Hepatocyte (in vitro differentiated cells): ENCODE measurements around the gene SNX2. TPM values are rescaled to one million over a fixed set of nuclear protein-coding genes. Genes with fewer than 3 reads are reported as not detected.
A peak's percentile ranks its signal among the peaks of the same experiment; 100 is the strongest.

Source experiments
- DNase-seq: peaks from one replicate; pipeline ENCODE4 v3.0.0-alpha.2; 2016; ENCODE audit warnings: low spot score
- H2AFZ ChIP-seq: fragments of 200-600 bp; sonication (generic); 2 replicates; pipeline ENCODE4 v1.6.0; 2016; ENCODE audit warnings: antibody characterized with exemption, mild to moderate bottlenecking
- H3K27ac ChIP-seq: fragments of 200-600 bp; sonication (generic); 2 replicates; pipeline ENCODE4 v1.5.1; 2016; ENCODE audit warnings: mild to moderate bottlenecking
- H3K27me3 ChIP-seq: fragments of 200-600 bp; sonication (generic); 2 replicates; pipeline ENCODE4 v1.6.1; 2016
- H3K36me3 ChIP-seq: fragments of 200-600 bp; sonication (generic); replicated peaks from 2 replicates; pipeline ENCODE4 v1.5.1; 2016; ENCODE audit warnings: low read depth; ENCODE audit not compliant: insufficient read depth
- H3K4me1 ChIP-seq: fragments of 200-600 bp; sonication (generic); 2 replicates; pipeline ENCODE4 v1.5.1; 2016; ENCODE audit warnings: mild to moderate bottlenecking, moderate library complexity; ENCODE audit not compliant: insufficient read depth
- H3K4me2 ChIP-seq: fragments of 200-600 bp; sonication (generic); 2 replicates; pipeline ENCODE4 v1.6.0; 2016
- H3K4me3 ChIP-seq: fragments of 200-600 bp; sonication (generic); 2 replicates; pipeline ENCODE4 v1.5.1; 2016; ENCODE audit warnings: mild to moderate bottlenecking
- H3K79me2 ChIP-seq: fragments of 200-600 bp; sonication (generic); 2 replicates; pipeline ENCODE4 v1.6.0; 2017; ENCODE audit warnings: mild to moderate bottlenecking
- H3K9me2 ChIP-seq: fragments of 200-600 bp; sonication (generic); replicated peaks from 2 replicates; pipeline ENCODE4 v1.6.0; 2017; ENCODE audit warnings: mild to moderate bottlenecking; ENCODE audit not compliant: insufficient read depth
- H3K9me3 ChIP-seq: fragments of 200-600 bp; sonication (generic); 2 replicates; pipeline ENCODE4 v1.5.1; 2016; ENCODE audit warnings: low read depth, mild to moderate bottlenecking
- H4K20me1 ChIP-seq: fragments of 200-600 bp; sonication (generic); 2 replicates; pipeline ENCODE4 v1.6.0; 2016; ENCODE audit warnings: mild to moderate bottlenecking; ENCODE audit not compliant: insufficient read depth, poor library complexity, severe bottlenecking
- CTCF ChIP-seq: fragments of 200-600 bp; sonication (generic); IDR thresholded peaks from 2 replicates; pipeline ENCODE4 v1.5.1; 2016; ENCODE audit warnings: antibody characterized with exemption, mild to moderate bottlenecking; ENCODE audit not compliant: poor library complexity
- EZH2 ChIP-seq: fragments of 200-600 bp; sonication (generic); IDR thresholded peaks from 2 replicates; pipeline ENCODE4 v1.6.1; 2016; ENCODE audit warnings: antibody characterized with exemption, mild to moderate bottlenecking, borderline replicate concordance
- EZH2phosphoT487 ChIP-seq: fragments of 200-600 bp; sonication (generic); IDR thresholded peaks from one replicate; pipeline ENCODE4 v1.6.1; 2018; ENCODE audit warnings: antibody characterized with exemption, mild to moderate bottlenecking, low read depth, moderate library complexity; ENCODE audit not compliant: unreplicated experiment, severe bottlenecking
- WGBS: methylation state at CpG from one replicate; pipeline ENCODE4 v1.1.6; 2016; ENCODE audit warnings: low lambda C conversion rate; ENCODE audit errors: missing lambda C conversion rate; 5-methylcytosine and 5-hydroxymethylcytosine counted together
- polyA plus RNA-seq: library from polyadenylated mRNA; unstranded; fragments of >200 nt; fragmentation: Nextera tagmentation; extraction: Ambion mirVana; gene quantifications from 2 replicates; pipeline ENCODE4 v1.2.1, GENCODE V29; 2016
- total RNA-seq: library from RNA; depleted of rRNA; stranded (reverse); fragments of >200 nt; gene quantifications from 2 replicates; pipeline ENCODE4 v1.2.3, GENCODE V29; 2014

SNX2 gene
- total and polyA plus RNA-seq, 2 experiments from 2014 or later = 99.5 to 107 TPM

DNA sequence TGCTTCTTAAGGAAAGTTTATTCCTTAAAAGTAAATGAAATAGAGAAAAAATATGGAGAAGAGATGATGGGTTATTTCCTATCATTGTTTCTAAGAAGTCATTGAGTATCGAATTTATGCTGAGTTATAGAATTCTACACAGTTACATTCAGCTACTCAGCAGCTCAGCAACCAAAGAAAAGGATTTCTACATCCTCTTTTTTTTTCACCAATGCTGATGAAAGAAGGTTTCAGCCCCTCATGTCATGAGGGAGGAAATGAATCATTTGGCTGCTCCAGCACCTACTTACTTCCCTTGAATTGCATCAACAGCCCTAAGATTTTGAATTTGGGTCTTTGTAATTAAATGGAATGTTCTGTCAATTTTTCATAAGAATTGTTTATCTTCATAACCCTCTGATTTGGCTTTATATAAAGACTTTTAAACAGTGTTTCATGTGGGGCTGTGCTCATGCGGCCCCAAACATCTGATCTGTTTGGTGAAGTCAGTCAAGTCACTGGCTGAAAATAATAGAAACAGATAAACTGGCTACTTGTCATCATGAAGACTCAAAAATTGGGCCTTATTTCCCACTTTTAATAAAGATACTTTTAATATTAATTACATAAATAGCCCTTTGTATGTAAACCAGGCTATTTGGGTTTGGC is 18.5 kb upstream of the SNX2 start:
- Histone ChIP-seq H3K36me3 (no peaks in the 10 kb centered on the region), H4K20me1 (no peaks in the 10 kb centered on the region), H3K79me2 (no peaks in the 10 kb centered on the region), H2AFZ (no peak overlapping the region), H3K4me3 (no peak overlapping the region), H3K9me3 (no peaks in the 10 kb centered on the region), H3K27ac (no peak overlapping the region), H3K4me1 (no peaks in the 10 kb centered on the region), H3K27me3 (no peaks in the 10 kb centered on the region), H3K4me2 (no peak overlapping the region), H3K9me2 (no peaks in the 10 kb centered on the region)
- DNase-seq = no peak
- TF ChIP-seq EZH2 (no peak), CTCF (no peak), EZH2phosphoT487 (no peak)
- WGBS = 87% methylated on average over 2 of the region's 2 CpGs

GRCh38 chr5:122757285-122757684 is 17.6 kb upstream of the SNX2 start:
- Histone ChIP-seq H2AFZ (no peak overlapping the region), H3K27ac (no peak overlapping the region), H3K27me3 (no peaks in the 10 kb centered on the region), H3K9me2 (no peaks in the 10 kb centered on the region), H3K79me2 (no peaks in the 10 kb centered on the region), H3K4me2 (no peak overlapping the region), H3K4me3 (no peak overlapping the region), H3K9me3 (no peaks in the 10 kb centered on the region), H4K20me1 (no peaks in the 10 kb centered on the region), H3K4me1 (no peaks in the 10 kb centered on the region), H3K36me3 (no peaks in the 10 kb centered on the region)
- no peak for TF ChIP-seq CTCF
- no peak for TF ChIP-seq EZH2
- no peak for TF ChIP-seq EZH2phosphoT487
- 96% methylated on average over 4 of the region's 4 CpGs for WGBS
- DNase-seq = no peak

- Histone ChIP-seq H4K20me1 (no peaks in the 10 kb centered on the region), H3K27me3 (no peaks in the 10 kb centered on the region), H3K27ac (peak overlapping the region; percentile 85), H3K4me3 (no peak overlapping the region), H3K9me3 (no peaks in the 10 kb centered on the region), H3K79me2 (no peaks in the 10 kb centered on the region), H3K4me1 (no peaks in the 10 kb centered on the region), H3K4me2 (peak overlapping the region; percentile 10), H3K36me3 (no peaks in the 10 kb centered on the region), H3K9me2 (no peaks in the 10 kb centered on the region), H2AFZ (no peak overlapping the region)
- DNase-seq = no peak
- no peak for TF ChIP-seq CTCF
- no peak for TF ChIP-seq EZH2
- no peak for TF ChIP-seq EZH2phosphoT487
- WGBS = 63% methylated on average over 9 of the region's 9 CpGs
Observed at GRCh38 chr5:122759241-122760070, 15.4 kb upstream of the SNX2 start.
